Adrenal gland (tissue), 12 donors: ENCODE results near the gene SH3BGRL2. TPM values are rescaled to one million over a fixed set of nuclear protein-coding genes. Genes with fewer than 3 reads are reported as not detected.

Experiments used
- DNase-seq, 7 donors: peaks; one replicate each; pipeline ENCODE4 v3.0.0-alpha.2; 2019 to 2020
- H3K27ac ChIP-seq, 5 donors: fragments of 200-600 bp; sonication (generic) in 4 of 5; 1 replicate in 3 of 5; 2 replicates in 2 of 5; pipeline versions ENCODE4 v1.5.1 to v1.8.0; 2016 to 2020; ENCODE audit warnings: mild to moderate bottlenecking in 1 of 5
- H3K27me3 ChIP-seq: fragments of 200-600 bp; 2 replicates; pipeline ENCODE4 v1.8.0; 2021
- H3K36me3 ChIP-seq, 2 donors: fragments of 200-600 bp; replicated peaks in 1 of 2; 1 replicate in 1 of 2; 2 replicates in 1 of 2; pipeline versions ENCODE4 v1.5.1 to v1.8.0; 2018 to 2022
- H3K4me1 ChIP-seq, 2 donors: fragments of 200-600 bp; replicated peaks in 1 of 2; 1 replicate in 1 of 2; 2 replicates in 1 of 2; pipeline versions ENCODE4 v1.5.1 to v1.8.0; 2018 to 2021
- H3K4me3 ChIP-seq, 4 donors: fragments of 200-600 bp; sonication (generic) in 3 of 4; one replicate each; pipeline ENCODE4 v1.5.1; 2016 to 2018
- H3K9me3 ChIP-seq, 3 donors: fragments of 200-600 bp; sonication (generic) in 1 of 3; replicated peaks in 1 of 3; 1 replicate in 2 of 3; 2 replicates in 1 of 3; pipeline versions ENCODE4 v1.5.1 to v1.8.0; 2016 to 2021
- CTCF ChIP-seq, 6 experiments: fragments of 450-650 bp in 4 of 6; fragments of 200-600 bp in 2 of 6; sonication (generic) in 1 of 6; IDR thresholded peaks; 1 replicate in 5 of 6; 2 replicates in 1 of 6; pipeline versions ENCODE4 v1.5.1 to v1.8.0; 2016 to 2021; ENCODE audit warnings: antibody characterized with exemption in 6 of 6, mild to moderate bottlenecking in 2 of 6, moderate library complexity in 1 of 6
- POLR2A ChIP-seq, 2 donors: fragments of 450-650 bp; IDR thresholded peaks; one replicate each; pipeline ENCODE4 v1.6.1; 2017; ENCODE audit warnings: antibody characterized with exemption in 2 of 2, mild to moderate bottlenecking in 2 of 2, moderate library complexity in 1 of 2
- WGBS, 4 donors: extraction: QIAGEN DNeasy Blood & Tissue Kit in 2 of 4; methylation state at CpG; one replicate each; pipeline versions ENCODE4 v1.1.5 to v1.1.7; 2013 to 2017; 5-methylcytosine and 5-hydroxymethylcytosine counted together
- intact Hi-C, 2 donors: fragments of 100-400 bp; cut with DNase I; formaldehyde crosslinking; loops; one replicate each; pipeline versions ENCODE4 v1.14.1 to v1.15.0; 2022 to 2023
- polyA plus RNA-seq, 3 donors: library from polyadenylated mRNA; stranded (reverse); fragments of 200-250 nt in 2 of 3; fragments of 350-450 nt in 1 of 3; fragmentation: Illumina TruSeq in 1 of 3; extraction: RNeasy Lipid Tissue Mini Kit (QIAGEN cat#74804) in 1 of 3; gene quantifications; one replicate each; pipeline ENCODE4 v1.2.3, GENCODE V29; 2013 to 2014
- total RNA-seq, 9 donors: library from RNA; depleted of rRNA in 4 of 9; stranded (reverse); fragments of >200 nt in 4 of 9; fragments of 120-200 nt in 1 of 9; fragmentation: NEBNext Ultra II Directional in 1 of 9; extraction: Animal tissue kit (Norgen Biotek cat#: 25700) in 1 of 9; gene quantifications; one replicate each; pipeline versions ENCODE4 v1.1.0 to v1.2.4, GENCODE V29; 2013 to 2023
- donor health status: healthy with polysubstance abuse.
- donor health status: Bipolar disorder and iron deficiency.
- donor health status: DM: yes; HTN: yes; CAD: no.
- donor health status: DM: no; HTN: no; CAD: no.
- donor health status: DM: no; HTN: no; CAD: no.
- donor health status: DM: yes; HTN: yes; CAD: no.

Gene SH3BGRL2
- total and polyA plus RNA-seq, 12 donors, result 3.8 to 13.3 (median 9.0) TPM

GRCh38 chr6:79713701-79714322 lies 82.7 kb downstream of the SH3BGRL2 start:
- Histone ChIP-seq H3K36me3 (no peaks in the 10 kb centered on the region), H3K4me3 (no peak overlapping the region), H3K27ac (no peak overlapping the region), H3K9me3 (no peaks in the 10 kb centered on the region), H3K27me3 (peaks cover 3% of the 10 kb centered on the region), H3K4me1 (no peaks in the 10 kb centered on the region)
- WGBS, 4 donors, result 14 to 18% (median 14%) methylated on average over 5 of the region's 5 CpGs
- peak; percentile 26 to 73 (median 58) for TF ChIP-seq CTCF (IDR thresholded peaks at IDR 0.05)
- no peak for TF ChIP-seq POLR2A (IDR thresholded peaks at IDR 0.05)
- peak; percentile 23 to 67 (median 53) for DNase-seq
- intact Hi-C loops, result loop anchor here in 1 of 2 donors (10.0 kb wide), 1 partner anchor 139 kb away; no protein-coding TSS in a partner anchor

GRCh38 chr6:79717989-79718388 lies 86.9 kb downstream of the SH3BGRL2 start:
- TF ChIP-seq POLR2A (IDR thresholded peaks at IDR 0.05), result no peak
- no peak for TF ChIP-seq CTCF (IDR thresholded peaks at IDR 0.05)
- no peaks in the 10 kb centered on the region for H3K4me1 ChIP-seq
- no peaks in the 10 kb centered on the region for H3K36me3 ChIP-seq
- intact Hi-C loops, result loop anchor here in 1 of 2 donors (10.0 kb wide), 1 partner anchor 143 kb away; no protein-coding TSS in a partner anchor
- no peak for DNase-seq
- H3K4me3 ChIP-seq, result no peak overlapping the region
- 92 to 100% (median 97%) methylated on average over 2 of the region's 2 CpGs for WGBS, 4 donors
- H3K9me3 ChIP-seq, result no peaks in the 10 kb centered on the region
- peaks cover 3% of the 10 kb centered on the region for H3K27me3 ChIP-seq
- no peak overlapping the region for H3K27ac ChIP-seq

GRCh38 chr6:79718509-79719247 lies 87.5 kb downstream of the SH3BGRL2 start:
- no peaks in the 10 kb centered on the region for H3K4me1 ChIP-seq
- H3K9me3 ChIP-seq, result no peaks in the 10 kb centered on the region
- intact Hi-C loops, result loop anchor here in 1 of 2 donors (10.0 kb wide), 1 partner anchor 144 kb away; no protein-coding TSS in a partner anchor
- WGBS, 4 donors, result 85 to 91% (median 90%) methylated on average over 8 of the region's 8 CpGs
- no peak for DNase-seq
- H3K27ac ChIP-seq, result no peak overlapping the region
- peaks cover 3% of the 10 kb centered on the region for H3K27me3 ChIP-seq
- TF ChIP-seq POLR2A (IDR thresholded peaks at IDR 0.05) (no peak), CTCF (IDR thresholded peaks at IDR 0.05) (no peak)
- no peaks in the 10 kb centered on the region for H3K36me3 ChIP-seq
- H3K4me3 ChIP-seq, result no peak overlapping the region

GRCh38 chr6:79719248-79719960 lies 88.3 kb downstream of the SH3BGRL2 start:
- no peaks in the 10 kb centered on the region for H3K9me3 ChIP-seq
- TF ChIP-seq POLR2A (IDR thresholded peaks at IDR 0.05) (no peak), CTCF (IDR thresholded peaks at IDR 0.05) (no peak)
- no peak for DNase-seq
- no peaks in the 10 kb centered on the region for H3K4me1 ChIP-seq
- WGBS, 4 donors, result 74 to 82% (median 80%) methylated on average over 6 of the region's 6 CpGs
- intact Hi-C loops, result loop anchor here in 1 of 2 donors (10.0 kb wide), 1 partner anchor 145 kb away; no protein-coding TSS in a partner anchor
- H3K36me3 ChIP-seq, result no peaks in the 10 kb centered on the region
- no peak overlapping the region for H3K27ac ChIP-seq
- H3K27me3 ChIP-seq, result no peaks in the 10 kb centered on the region
- H3K4me3 ChIP-seq, result no peak overlapping the region
